Heart right ventricle (tissue), 16 donors: Measurements from ENCODE around the gene TMEM238. TPM values are rescaled to one million over a fixed set of nuclear protein-coding genes. Genes with fewer than 3 reads are reported as not detected.
A peak's percentile ranks its signal among the peaks of the same experiment; 100 is the strongest.
"Not testable (repeated sequence)": the region's sequence is repeated elsewhere in the genome, so short reads cannot be mapped to it uniquely, and the experiment has no call there.

ENCODE experiments used
- ATAC-seq, 8 donors: fragments of 200-7000 bp; cut with Tn5 transposase; one replicate each; pipeline ENCODE4 v1.9.1; 2020; ENCODE audit warnings: mild to moderate bottlenecking in 8 of 8, moderate library complexity in 8 of 8, moderate number of reproducible peaks in 1 of 8
- DNase-seq, 2 donors: peaks; one replicate each; pipeline ENCODE4 v3.0.0-alpha.2; 2020
- H3K27ac ChIP-seq, 10 donors: fragments of 200-600 bp; sonication (generic) in 2 of 10; one replicate each; pipeline versions ENCODE4 v1.5.0 to v1.8.0; 2020 to 2022; ENCODE audit warnings: mild to moderate bottlenecking in 3 of 10
- H3K27me3 ChIP-seq, 7 donors: fragments of 200-600 bp; one replicate each; pipeline ENCODE4 v1.8.0; 2021 to 2022; ENCODE audit warnings: mild to moderate bottlenecking in 2 of 7
- H3K36me3 ChIP-seq, 9 donors: fragments of 200-600 bp; sonication (generic) in 1 of 9; one replicate each; pipeline versions ENCODE4 v1.5.0 to v1.8.0; 2020 to 2022; ENCODE audit warnings: mild to moderate bottlenecking in 2 of 9
- H3K4me1 ChIP-seq, 9 donors: fragments of 200-600 bp; sonication (generic) in 1 of 9; one replicate each; pipeline versions ENCODE4 v1.5.0 to v1.8.0; 2020 to 2022; ENCODE audit warnings: mild to moderate bottlenecking in 4 of 9
- H3K4me3 ChIP-seq, 10 donors: fragments of 200-600 bp; sonication (generic) in 2 of 10; one replicate each; pipeline versions ENCODE4 v1.5.0 to v1.8.0; 2020 to 2022; ENCODE audit warnings: mild to moderate bottlenecking in 7 of 10, moderate library complexity in 2 of 10
- H3K9me3 ChIP-seq, 11 donors: fragments of 200-600 bp in 10 of 11; sonication (generic) in 2 of 11; one replicate each; pipeline versions ENCODE4 v1.5.0 to v1.8.0; 2013 to 2022; ENCODE audit warnings: mild to moderate bottlenecking in 2 of 11, control low read depth in 1 of 11, moderate library complexity in 1 of 11
- WGBS, 2 donors: extraction: QIAGEN DNeasy Blood & Tissue Kit; methylation state at CpG; one replicate each; pipeline ENCODE4 v1.1.7; 2013; ENCODE audit warnings: inconsistent platforms in 1 of 2; 5-methylcytosine and 5-hydroxymethylcytosine counted together
- intact Hi-C, 10 donors: fragments of 100-400 bp; cut with DNase I; formaldehyde crosslinking; loops; one replicate each; pipeline versions ENCODE4 v1.11.1 to v1.14.2; 2022
- polyA plus RNA-seq, 2 donors: library from polyadenylated mRNA; stranded (reverse); fragments of 200-250 nt; gene quantifications; one replicate each; pipeline ENCODE4 v1.2.3, GENCODE V29; 2013
- total RNA-seq, 10 donors: library from RNA; stranded (reverse); fragmentation: NEBNext Ultra II Directional in 3 of 10; extraction: Animal tissue kit (Norgen Biotek cat#: 25700) in 3 of 10; gene quantifications; one replicate each; pipeline versions ENCODE4 v1.2.1 to v1.2.4, GENCODE V29; 2021 to 2023
- TF ChIP-seq, protein P1 (sequence below), 9 donors: fragments of 200-600 bp; sonication (generic) in 2 of 9; IDR thresholded peaks; one replicate each; pipeline versions ENCODE4 v1.5.0 to v1.8.0; 2021 to 2022; ENCODE audit warnings: antibody characterized with exemption in 9 of 9, mild to moderate bottlenecking in 5 of 9, moderate library complexity in 1 of 9
- donor health status: Arrhythmogenic right ventricular cardiomyopathy.
- donor health status: ischemic (EF 13 %, LVEDD 7.1; RV severe dilation, severe dysfunction).
- donor health status: healthy with polysubstance abuse.
- donor health status: DM: no; HTN: yes; CAD: no.
- donor health status: DM: no; HTN: no; CAD: no.
- donor health status: ischemic (EF 25% LVEDD 6.9; RV normal size, moderate dysfunction).
- donor health status: ischemic (EF 25% LVEDD 5.7; RV mildly dilated, moderate dysfunction).
- donor health status: healthy.
- donor health status: DM: yes; HTN: yes; CAD: no.
- donor health status: Ischemic cardiomyopathy.
- donor health status: ischemic (EF 35%, LVEDD 5.7; RV mildly dilated, moderate dysfunction).
- donor health status: nonischemic (EF 11% LVEDD 7.7; RV severe dilation, severe dysfunction).
- donor health status: DM: yes; HTN: yes; CAD: no.
- donor health status: PGD.
- donor health status: ischemic (EF 29% LVEDD 5.4; RV normal size, mild dysfunction).
- donor health status: nonischemic (EF 23%, LVEDD 6.1; RV moderate dilation, normal function).

Gene TMEM238
- total and polyA plus RNA-seq, 12 donors, result 0.06 to 1.3 (median 0.39) TPM; not detected in 3

DNA sequence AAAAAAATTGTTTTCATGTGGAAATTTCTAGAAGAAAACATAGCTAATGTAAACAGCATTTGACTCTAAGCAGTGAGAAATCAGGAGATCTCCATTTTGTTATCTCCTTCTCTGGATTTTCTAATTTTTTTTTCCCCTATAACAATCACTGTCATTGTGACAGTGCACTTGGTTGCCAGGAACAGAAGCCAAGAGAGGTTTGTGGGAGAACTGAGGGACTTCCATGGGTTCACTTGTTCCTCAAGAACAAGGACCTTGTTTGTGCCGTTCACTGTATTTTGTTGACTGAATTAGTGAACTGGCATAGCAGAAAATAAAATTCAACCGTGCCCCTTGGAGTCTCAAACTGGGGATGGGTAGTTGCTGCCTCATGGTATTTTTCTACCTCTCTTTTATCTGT is 42.0 kb upstream of the TMEM238 start:
- WGBS, 2 donors, result 66 to 74% methylated on average over 2 of the region's 2 CpGs
- Histone ChIP-seq H3K27me3 (peaks cover 0 to 71% (median 35%) of the 10 kb centered on the region in 7 donors), H3K36me3 (no peaks in the 10 kb centered on the region), H3K9me3 (no peaks in the 10 kb centered on the region), H3K27ac (no peak overlapping the region), H3K4me1 (peaks cover 0 to 4% (median 0%) of the 10 kb centered on the region in 9 donors), H3K4me3 (no peak overlapping the region)
- DNase-seq (no peak), ATAC-seq (no peak)
- intact Hi-C loops, result no loop called here
- TF ChIP-seq, protein P1, sequence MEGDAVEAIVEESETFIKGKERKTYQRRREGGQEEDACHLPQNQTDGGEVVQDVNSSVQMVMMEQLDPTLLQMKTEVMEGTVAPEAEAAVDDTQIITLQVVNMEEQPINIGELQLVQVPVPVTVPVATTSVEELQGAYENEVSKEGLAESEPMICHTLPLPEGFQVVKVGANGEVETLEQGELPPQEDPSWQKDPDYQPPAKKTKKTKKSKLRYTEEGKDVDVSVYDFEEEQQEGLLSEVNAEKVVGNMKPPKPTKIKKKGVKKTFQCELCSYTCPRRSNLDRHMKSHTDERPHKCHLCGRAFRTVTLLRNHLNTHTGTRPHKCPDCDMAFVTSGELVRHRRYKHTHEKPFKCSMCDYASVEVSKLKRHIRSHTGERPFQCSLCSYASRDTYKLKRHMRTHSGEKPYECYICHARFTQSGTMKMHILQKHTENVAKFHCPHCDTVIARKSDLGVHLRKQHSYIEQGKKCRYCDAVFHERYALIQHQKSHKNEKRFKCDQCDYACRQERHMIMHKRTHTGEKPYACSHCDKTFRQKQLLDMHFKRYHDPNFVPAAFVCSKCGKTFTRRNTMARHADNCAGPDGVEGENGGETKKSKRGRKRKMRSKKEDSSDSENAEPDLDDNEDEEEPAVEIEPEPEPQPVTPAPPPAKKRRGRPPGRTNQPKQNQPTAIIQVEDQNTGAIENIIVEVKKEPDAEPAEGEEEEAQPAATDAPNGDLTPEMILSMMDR (IDR thresholded peaks at IDR 0.05), result no peak

DNA sequence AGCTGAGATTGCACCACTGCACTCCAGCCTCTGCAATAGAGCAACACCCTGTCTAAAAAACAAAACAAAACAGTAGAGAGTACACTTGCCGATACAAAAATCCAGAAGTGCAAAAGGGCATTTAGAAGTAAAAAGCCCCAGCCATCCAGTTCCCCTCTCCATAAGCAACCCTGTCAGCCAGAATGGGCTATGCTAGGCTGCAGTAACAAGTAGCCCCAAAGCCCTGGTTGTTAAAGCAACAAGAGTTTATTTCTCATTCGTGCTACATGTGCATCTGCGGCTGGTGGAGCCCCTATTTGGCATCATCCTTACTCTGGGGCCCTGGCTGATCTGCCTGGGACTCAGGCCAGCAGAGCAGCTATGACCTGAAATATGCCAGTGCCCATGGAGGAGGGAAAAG is 40.4 kb upstream of the TMEM238 start:
- Histone ChIP-seq H3K4me3 (no peak overlapping the region), H3K9me3 (no peaks in the 10 kb centered on the region), H3K27me3 (peaks cover 0 to 61% (median 21%) of the 10 kb centered on the region in 7 donors), H3K27ac (no peak overlapping the region), H3K36me3 (no peaks in the 10 kb centered on the region), H3K4me1 (peaks cover 0 to 4% (median 0%) of the 10 kb centered on the region in 9 donors)
- DNase-seq, result no peak
- WGBS, 2 donors, result 72 to 74% methylated on average over 3 of the region's 3 CpGs
- no peak for ATAC-seq
- TF ChIP-seq, protein P1 (IDR thresholded peaks at IDR 0.05), result no peak
- intact Hi-C loops, result no loop called here

DNA sequence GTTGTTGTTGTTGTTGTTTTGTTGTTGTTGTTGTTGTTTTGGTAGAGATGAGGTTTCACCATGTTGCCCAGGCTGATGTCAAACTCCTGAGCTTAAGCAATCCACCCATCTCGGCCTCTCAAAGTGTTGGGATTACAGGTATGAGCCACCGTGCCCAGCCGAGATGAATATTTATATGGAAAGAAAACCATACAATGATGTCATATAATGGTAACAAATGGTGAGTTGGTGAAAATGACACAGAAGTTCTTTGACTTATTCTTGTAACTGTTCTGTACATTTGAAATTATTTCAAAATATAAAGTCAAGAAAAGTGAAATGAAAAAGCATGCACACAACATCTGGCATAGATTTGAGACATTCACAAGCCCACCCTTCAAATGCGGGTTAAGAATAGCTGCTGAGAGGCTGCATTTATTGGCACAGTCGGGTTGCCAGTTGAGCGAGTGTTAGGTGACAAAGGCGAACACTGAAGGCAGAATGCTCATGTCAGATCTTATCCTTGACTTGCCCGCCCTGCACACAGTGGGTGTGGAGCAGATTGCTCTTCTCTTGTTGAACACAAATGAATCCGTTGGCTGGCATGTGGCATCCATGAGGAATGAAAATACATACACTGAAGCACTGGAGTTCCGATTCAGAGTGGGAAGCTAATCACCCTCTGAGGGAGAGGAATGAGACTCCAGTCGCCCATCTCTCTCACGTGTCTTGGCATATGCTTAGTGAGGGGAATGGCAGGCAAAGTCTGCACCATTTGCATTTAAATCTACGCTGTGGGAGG is 39.3 kb upstream of the TMEM238 start:
- Histone ChIP-seq H3K9me3 (no peaks in the 10 kb centered on the region), H3K4me1 (peaks cover 0 to 4% (median 0%) of the 10 kb centered on the region in 9 donors), H3K27me3 (peaks cover 0 to 60% (median 10%) of the 10 kb centered on the region in 7 donors), H3K36me3 (no peaks in the 10 kb centered on the region), H3K4me3 (no peak overlapping the region), H3K27ac (no peak overlapping the region)
- DNase-seq, result no peak
- TF ChIP-seq, protein P1 (IDR thresholded peaks at IDR 0.05), result no peak
- peak in 2 of 8 donors; percentile 14 to 31 for ATAC-seq
- intact Hi-C loops, result no loop called here
- 47 to 58% methylated on average over 13 of the region's 13 CpGs for WGBS, 2 donors

DNA sequence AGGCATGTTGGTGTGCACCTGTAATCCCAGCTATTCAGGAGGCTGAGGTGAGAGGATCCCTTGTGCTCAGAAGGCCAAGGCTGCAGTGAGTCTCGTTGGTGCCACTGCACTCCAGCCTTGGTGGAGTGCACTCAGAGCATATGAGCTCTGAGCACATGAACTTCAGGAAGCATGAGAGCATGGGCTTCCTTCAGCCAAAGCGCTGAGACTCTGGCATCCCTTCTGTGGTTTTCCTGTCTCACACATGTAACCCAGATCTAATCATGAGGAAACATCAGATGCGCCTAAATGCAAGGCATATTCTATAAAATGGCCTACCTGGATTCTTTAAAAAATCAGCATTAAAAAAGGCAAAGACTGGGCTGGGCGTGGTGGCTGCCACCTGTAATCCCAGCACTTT is 37.2 kb upstream of the TMEM238 start:
- DNase-seq, H3K27ac ChIP-seq, H3K9me3 ChIP-seq, H3K4me3 ChIP-seq, intact Hi-C loops, ATAC-seq, H3K4me1 ChIP-seq, H3K36me3 ChIP-seq: not testable (repeated sequence)
- 58 to 61% methylated on average over 4 of the region's 4 CpGs for WGBS, 2 donors
- H3K27me3 ChIP-seq, result peaks cover 0 to 42% (median 8%) of the 10 kb centered on the region in 7 donors
